22Rv1 (cell line): ENCODE measurements around the gene SS18L1.

ENCODE experiments used
- H3K27ac ChIP-seq: fragments of 450-650 bp; 2 replicates; pipeline ENCODE4 v1.5.1; 2017
- CTCF ChIP-seq: fragments of 450-650 bp; IDR thresholded peaks from 2 replicates; pipeline ENCODE4 v1.5.1; 2017; ENCODE audit warnings: mild to moderate bottlenecking
- ZFX ChIP-seq: fragments of 450-650 bp; IDR thresholded peaks from 2 replicates; pipeline ENCODE4 v1.6.1; 2017; ENCODE audit warnings: antibody characterized with exemption, borderline replicate concordance

SS18L1 gene

GRCh38 chr20:62155428-62156253 is 12.1 kb downstream of the SS18L1 start:
- no peak overlapping the region for H3K27ac ChIP-seq
- TF ChIP-seq ZFX (no peak), CTCF (no peak)

GRCh38 chr20:62156254-62156556 is 12.6 kb downstream of the SS18L1 start:
- no peak overlapping the region for H3K27ac ChIP-seq
- TF ChIP-seq CTCF (no peak), ZFX (no peak)

GRCh38 chr20:62156592-62157386 is 13.2 kb downstream of the SS18L1 start:
- H3K27ac ChIP-seq = no peak overlapping the region

GRCh38 chr20:62157387-62158087 is 14.0 kb downstream of the SS18L1 start:
- no peak overlapping the region for H3K27ac ChIP-seq

More at GRCh38 chr20:62156592-62157386, 13.2 kb downstream of the SS18L1 start:
- no peak for TF ChIP-seq ZFX
- peak; percentile 68 for TF ChIP-seq CTCF

GRCh38 chr20:62158088-62158400 is 14.5 kb downstream of the SS18L1 start:
- H3K27ac ChIP-seq = no peak overlapping the region
- TF ChIP-seq ZFX = no peak
- no peak for TF ChIP-seq CTCF

More at GRCh38 chr20:62157387-62158087, 14.0 kb downstream of the SS18L1 start:
- TF ChIP-seq CTCF = no peak
- no peak for TF ChIP-seq ZFX

- no peak for TF ChIP-seq CTCF
- TF ChIP-seq ZFX = no peak
- no peak overlapping the region for H3K27ac ChIP-seq
Observed at GRCh38 chr20:62158541-62158940, 15.0 kb downstream of the SS18L1 start.

GRCh38 chr20:62159052-62159451 is 15.5 kb downstream of the SS18L1 start:
- no peak overlapping the region for H3K27ac ChIP-seq
- TF ChIP-seq ZFX (no peak), CTCF (no peak)
